ENCODE measurements around the gene TUSC2.

- TF ChIP-seq CTCF (conservative IDR thresholded peaks at IDR 0.05 in 1 of 2, IDR thresholded peaks at IDR 0.05 in 1 of 2; ENCODE audit: low read depth in 1 of 2, low read length in 2 of 2) (no peak), EZH2 (IDR thresholded peaks at IDR 0.05; ENCODE audit: low read length, missing control alignments) (no peak)
Measured at GRCh38 chr3:50354850-50355249, 26.8 kb upstream of the TUSC2 start.
